H1 (cell line): ENCODE results near the gene IL22RA2.
A peak's percentile ranks its signal among the peaks of the same experiment; 100 is the strongest.

ENCODE experiments used
- BRCA1 ChIP-seq: IDR thresholded peaks from 2 replicates; pipeline ENCODE4 v1.6.1; 2012; ENCODE audit warnings: low read depth, low read length, improper control_type of control experiment
- CHD1 ChIP-seq: IDR thresholded peaks from 2 replicates; pipeline ENCODE4 v1.6.1; 2012; ENCODE audit warnings: low read depth, low read length, improper control_type of control experiment
- EP300 ChIP-seq, 2 experiments: IDR thresholded peaks; 1 replicate in 1 of 2; 2 replicates in 1 of 2; pipeline ENCODE4 v1.6.1; 2011 to 2012; ENCODE audit warnings: low read depth in 2 of 2, low read length in 2 of 2, mild to moderate bottlenecking in 2 of 2, borderline replicate concordance in 1 of 2, inconsistent platforms in 1 of 2, moderate library complexity in 1 of 2
- JUN ChIP-seq: IDR thresholded peaks from 2 replicates; pipeline ENCODE4 v1.6.1; 2011; ENCODE audit warnings: low read depth, mild to moderate bottlenecking, improper control_type of control experiment, low read length
- NANOG ChIP-seq: IDR thresholded peaks from 2 replicates; pipeline ENCODE4 v1.6.1; 2011; ENCODE audit warnings: low read length, low read depth, mild to moderate bottlenecking, inconsistent platforms; ENCODE audit not compliant: insufficient read depth, poor library complexity, severe bottlenecking
- RAD21 ChIP-seq, 2 experiments: IDR thresholded peaks in 1 of 2; conservative IDR thresholded peaks in 1 of 2; 2 replicates each; pipeline ENCODE4 v1.6.1; 2011; ENCODE audit warnings: low read depth in 2 of 2, low read length in 2 of 2, improper control_type of control experiment in 1 of 2, inconsistent platforms in 1 of 2, mild to moderate bottlenecking in 1 of 2, moderate library complexity in 1 of 2
- RFX5 ChIP-seq: IDR thresholded peaks from 2 replicates; pipeline ENCODE4 v1.6.1; 2011; ENCODE audit warnings: low read depth, low read length, improper control_type of control experiment, borderline replicate concordance
- USF2 ChIP-seq: IDR thresholded peaks from 2 replicates; pipeline ENCODE4 v1.6.1; 2011; ENCODE audit warnings: low read length, improper control_type of control experiment
- TF ChIP-seq, protein P1 (sequence below), 3 experiments: IDR thresholded peaks; 1 replicate in 2 of 3; 2 replicates in 1 of 3; pipeline versions ENCODE4 v1.5.1 to v1.6.1; 2011; ENCODE audit warnings: low read length in 3 of 3, mild to moderate bottlenecking in 3 of 3, inconsistent platforms in 2 of 3, low read depth in 1 of 3, moderate library complexity in 1 of 3; ENCODE audit not compliant: insufficient read depth in 1 of 3; ENCODE audit errors: control extremely low read depth in 1 of 3

GRCh38 chr6:137171824-137172733 is 1.4 kb downstream of the IL22RA2 start:
- TF ChIP-seq BRCA1 = no peak
- TF ChIP-seq, protein P1, sequence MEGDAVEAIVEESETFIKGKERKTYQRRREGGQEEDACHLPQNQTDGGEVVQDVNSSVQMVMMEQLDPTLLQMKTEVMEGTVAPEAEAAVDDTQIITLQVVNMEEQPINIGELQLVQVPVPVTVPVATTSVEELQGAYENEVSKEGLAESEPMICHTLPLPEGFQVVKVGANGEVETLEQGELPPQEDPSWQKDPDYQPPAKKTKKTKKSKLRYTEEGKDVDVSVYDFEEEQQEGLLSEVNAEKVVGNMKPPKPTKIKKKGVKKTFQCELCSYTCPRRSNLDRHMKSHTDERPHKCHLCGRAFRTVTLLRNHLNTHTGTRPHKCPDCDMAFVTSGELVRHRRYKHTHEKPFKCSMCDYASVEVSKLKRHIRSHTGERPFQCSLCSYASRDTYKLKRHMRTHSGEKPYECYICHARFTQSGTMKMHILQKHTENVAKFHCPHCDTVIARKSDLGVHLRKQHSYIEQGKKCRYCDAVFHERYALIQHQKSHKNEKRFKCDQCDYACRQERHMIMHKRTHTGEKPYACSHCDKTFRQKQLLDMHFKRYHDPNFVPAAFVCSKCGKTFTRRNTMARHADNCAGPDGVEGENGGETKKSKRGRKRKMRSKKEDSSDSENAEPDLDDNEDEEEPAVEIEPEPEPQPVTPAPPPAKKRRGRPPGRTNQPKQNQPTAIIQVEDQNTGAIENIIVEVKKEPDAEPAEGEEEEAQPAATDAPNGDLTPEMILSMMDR (IDR thresholded peaks at IDR 0.05; ENCODE audit: control extremely low read depth in 1 of 3, insufficient read depth in 1 of 3, low read depth in 1 of 3, low read length in 3 of 3) = no peak
- TF ChIP-seq EP300 (IDR thresholded peaks at IDR 0.05; ENCODE audit: borderline replicate concordance in 1 of 2, low read depth in 2 of 2, low read length in 2 of 2) = no peak
- no peak for TF ChIP-seq CHD1
- TF ChIP-seq JUN = no peak
- peak; percentile 16 for TF ChIP-seq NANOG
- no peak for TF ChIP-seq RFX5
- TF ChIP-seq RAD21 (IDR thresholded peaks at IDR 0.05 in 1 of 2, conservative IDR thresholded peaks at IDR 0.05 in 1 of 2; ENCODE audit: low read depth in 2 of 2, low read length in 2 of 2) = no peak
- no peak for TF ChIP-seq USF2
